Measurements from ENCODE around the gene GRP.

The GRP gene

GRCh38 chr18:59266459-59266858 lies 46.5 kb downstream of the GRP start:
- Histone ChIP-seq H3K4me3 (ENCODE audit: low read depth, low read length) (no peak overlapping the region; the same call in 1 of the 2 replicates), H3K27ac (peak overlapping the region; percentile 60), H3K27me3 (ENCODE audit: insufficient read depth, low read depth, severe bottlenecking) (no peaks in the 10 kb centered on the region), H3K36me3 (peaks cover 48% of the 10 kb centered on the region), H3K9me3 (ENCODE audit: severe bottlenecking) (peaks cover 11% of the 10 kb centered on the region)
- TF ChIP-seq CTCF (IDR thresholded peaks at IDR 0.05; ENCODE audit: low read depth, low read length), result no peak
- DNase-seq, result no peak

GRCh38 chr18:59266886-59267502 lies 47.0 kb downstream of the GRP start:
- no peaks in the 10 kb centered on the region for H3K27me3 ChIP-seq (ENCODE audit: insufficient read depth, low read depth, severe bottlenecking)
- no peak for TF ChIP-seq CTCF (IDR thresholded peaks at IDR 0.05; ENCODE audit: low read depth, low read length)
- peak overlapping the region; percentile 60 for H3K27ac ChIP-seq
- DNase-seq, result no peak
- H3K9me3 ChIP-seq (ENCODE audit: severe bottlenecking), result peaks cover 11% of the 10 kb centered on the region
- H3K36me3 ChIP-seq, result peaks cover 53% of the 10 kb centered on the region
- H3K4me3 ChIP-seq (ENCODE audit: low read depth, low read length), result no peak overlapping the region

- Histone ChIP-seq H3K27ac (peak overlapping the region; percentile 60), H3K9me3 (ENCODE audit: severe bottlenecking) (peaks cover 5% of the 10 kb centered on the region), H3K27me3 (ENCODE audit: insufficient read depth, low read depth, severe bottlenecking) (no peaks in the 10 kb centered on the region), H3K4me3 (ENCODE audit: low read depth, low read length) (no peak overlapping the region), H3K36me3 (peaks cover 59% of the 10 kb centered on the region)
- TF ChIP-seq CTCF (IDR thresholded peaks at IDR 0.05; ENCODE audit: low read depth, low read length), result no peak
- no peak for DNase-seq
These were observed 47.7 kb downstream of the GRP start for GRCh38 chr18:59267503-59268126.

- no peak for TF ChIP-seq CTCF (IDR thresholded peaks at IDR 0.05; ENCODE audit: low read depth, low read length)
- DNase-seq, result no peak
- no peaks in the 10 kb centered on the region for H3K27me3 ChIP-seq (ENCODE audit: insufficient read depth, low read depth, severe bottlenecking)
- H3K9me3 ChIP-seq (ENCODE audit: severe bottlenecking), result peaks cover 5% of the 10 kb centered on the region
- H3K4me3 ChIP-seq (ENCODE audit: low read depth, low read length), result no peak overlapping the region
- no peak overlapping the region for H3K27ac ChIP-seq
- peaks cover 64% of the 10 kb centered on the region for H3K36me3 ChIP-seq
These were observed 48.3 kb downstream of the GRP start for GRCh38 chr18:59268127-59268720.

- no peaks in the 10 kb centered on the region for H3K27me3 ChIP-seq (ENCODE audit: insufficient read depth, low read depth, severe bottlenecking)
- no peak for TF ChIP-seq CTCF (IDR thresholded peaks at IDR 0.05; ENCODE audit: low read depth, low read length)
- no peak overlapping the region for H3K27ac ChIP-seq
- H3K4me3 ChIP-seq (ENCODE audit: low read depth, low read length), result no peak overlapping the region
- H3K36me3 ChIP-seq, result peaks cover 64% of the 10 kb centered on the region
- H3K9me3 ChIP-seq (ENCODE audit: severe bottlenecking), result peaks cover 5% of the 10 kb centered on the region
- DNase-seq, result no peak
These were observed 49.0 kb downstream of the GRP start for GRCh38 chr18:59268721-59269562.
